Muscle of leg (tissue), 11 donors: ENCODE data around the gene TBC1D1. TPM values are rescaled to one million over a fixed set of nuclear protein-coding genes. Genes with fewer than 3 reads are reported as not detected.

Source experiments
- DNase-seq: peaks from one replicate; pipeline ENCODE4 v3.0.0; 2013
- H3K27ac ChIP-seq: one replicate; pipeline ENCODE4 v1.5.1; 2013; ENCODE audit warnings: mild to moderate bottlenecking, low read length, control low read depth
- H3K27me3 ChIP-seq: one replicate; pipeline ENCODE4 v1.6.1; 2013; ENCODE audit warnings: low read length; ENCODE audit not compliant: control insufficient read depth, insufficient read depth
- H3K36me3 ChIP-seq: one replicate; pipeline ENCODE4 v1.6.1; 2013; ENCODE audit warnings: low read length; ENCODE audit not compliant: control insufficient read depth, insufficient read depth
- H3K4me1 ChIP-seq: one replicate; pipeline ENCODE4 v1.6.1; 2013; ENCODE audit warnings: low read length; ENCODE audit not compliant: control insufficient read depth, insufficient read depth
- H3K4me3 ChIP-seq: one replicate; pipeline ENCODE4 v1.5.1; 2013; ENCODE audit warnings: low read length, control low read depth
- H3K9me3 ChIP-seq: replicated peaks from 2 replicates; pipeline ENCODE4 v1.6.1; 2013; ENCODE audit warnings: low read depth, low read length; ENCODE audit not compliant: control insufficient read depth
- WGBS: methylation state at CpG from one replicate; pipeline ENCODE4 v1.1.5; 2013; ENCODE audit warnings: missing lambda C conversion rate; ENCODE audit not compliant: insufficient coverage; 5-methylcytosine and 5-hydroxymethylcytosine counted together
- polyA plus RNA-seq, 8 donors: library from polyadenylated mRNA; unstranded; fragments of 120-200 nt; gene quantifications; one replicate each; pipeline versions ENCODE4 v1.2.1 to v1.2.3, GENCODE V29; 2013; ENCODE audit warnings: inconsistent platforms in 1 of 8, low replicate concordance in 1 of 8; ENCODE audit not compliant: insufficient read length in 8 of 8, insufficient read depth in 1 of 8
- total RNA-seq: library from RNA; stranded (reverse); fragments of 120-200 nt; gene quantifications from one replicate; pipeline ENCODE4 v1.2.4, GENCODE V29; 2013

Gene TBC1D1
- total and polyA plus RNA-seq, 9 donors: 38.0 to 85.3 (median 55.3) TPM

DNA sequence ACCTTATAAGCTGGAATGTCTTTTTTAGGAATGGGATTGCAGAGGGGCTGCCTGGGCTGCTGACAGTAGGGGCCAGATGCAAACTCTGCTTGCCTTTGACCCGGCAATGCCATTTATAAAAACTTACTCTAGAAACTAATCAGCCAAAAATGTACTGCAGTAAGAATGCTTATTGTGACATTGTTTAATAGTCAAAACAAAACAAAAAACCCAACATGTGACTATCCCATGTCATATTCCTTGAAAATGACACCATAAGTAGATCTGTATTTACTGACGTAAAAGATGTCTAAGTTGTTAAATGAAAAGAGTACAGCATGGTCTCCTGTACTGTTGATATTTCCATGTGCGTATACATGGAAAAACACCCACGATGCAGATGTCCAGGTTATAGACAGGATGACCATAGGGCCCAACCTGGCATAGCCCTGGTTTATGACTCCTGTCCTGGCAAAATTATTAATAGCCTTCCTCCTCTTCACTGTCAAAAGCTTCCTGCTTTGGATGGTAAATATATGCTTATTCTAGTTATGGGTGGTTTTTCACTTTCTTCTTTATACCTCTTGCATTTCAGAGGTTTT, 208.2 kb downstream of the TBC1D1 start:
- no peak for DNase-seq
- H3K4me1 ChIP-seq: peaks cover 4% of the 10 kb centered on the region
- no peaks in the 10 kb centered on the region for H3K9me3 ChIP-seq
- 100% methylated on average over 1 of the region's 4 CpGs for WGBS
- peaks cover 23% of the 10 kb centered on the region for H3K36me3 ChIP-seq
- H3K4me3 ChIP-seq: no peak overlapping the region
- no peaks in the 10 kb centered on the region for H3K27me3 ChIP-seq
- no peak overlapping the region for H3K27ac ChIP-seq

DNA sequence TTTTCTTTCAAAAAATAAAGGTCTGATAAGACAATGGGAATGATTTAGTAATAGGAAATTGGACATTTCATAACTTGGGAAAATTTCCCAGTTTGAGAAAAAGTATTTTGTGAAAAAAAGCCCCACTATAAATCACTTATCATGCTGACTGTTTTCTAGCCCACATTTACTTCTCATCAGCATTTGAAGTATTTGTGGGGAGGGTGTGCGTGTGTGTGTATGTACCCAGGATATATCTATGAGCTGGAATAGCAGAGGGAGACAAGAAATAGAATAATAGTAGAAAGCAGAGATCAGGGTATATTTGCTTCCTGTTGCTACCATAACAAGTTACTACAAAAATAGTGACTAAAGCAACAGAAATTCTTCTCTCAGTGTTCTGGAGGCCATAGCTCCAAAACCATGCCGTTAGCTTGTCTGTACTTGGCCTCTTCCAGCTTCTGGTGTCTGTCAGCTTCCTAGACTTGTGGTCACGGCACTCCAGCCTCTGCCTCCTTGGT, 209.1 kb downstream of the TBC1D1 start:
- H3K27ac ChIP-seq: no peak overlapping the region
- DNase-seq: no peak
- no peak overlapping the region for H3K4me3 ChIP-seq
- no peaks in the 10 kb centered on the region for H3K4me1 ChIP-seq
- H3K27me3 ChIP-seq: no peaks in the 10 kb centered on the region
- no CpG with 5 or more reads among the region's 3 CpGs for WGBS
- peaks cover 26% of the 10 kb centered on the region for H3K36me3 ChIP-seq
- H3K9me3 ChIP-seq: no peaks in the 10 kb centered on the region

DNA sequence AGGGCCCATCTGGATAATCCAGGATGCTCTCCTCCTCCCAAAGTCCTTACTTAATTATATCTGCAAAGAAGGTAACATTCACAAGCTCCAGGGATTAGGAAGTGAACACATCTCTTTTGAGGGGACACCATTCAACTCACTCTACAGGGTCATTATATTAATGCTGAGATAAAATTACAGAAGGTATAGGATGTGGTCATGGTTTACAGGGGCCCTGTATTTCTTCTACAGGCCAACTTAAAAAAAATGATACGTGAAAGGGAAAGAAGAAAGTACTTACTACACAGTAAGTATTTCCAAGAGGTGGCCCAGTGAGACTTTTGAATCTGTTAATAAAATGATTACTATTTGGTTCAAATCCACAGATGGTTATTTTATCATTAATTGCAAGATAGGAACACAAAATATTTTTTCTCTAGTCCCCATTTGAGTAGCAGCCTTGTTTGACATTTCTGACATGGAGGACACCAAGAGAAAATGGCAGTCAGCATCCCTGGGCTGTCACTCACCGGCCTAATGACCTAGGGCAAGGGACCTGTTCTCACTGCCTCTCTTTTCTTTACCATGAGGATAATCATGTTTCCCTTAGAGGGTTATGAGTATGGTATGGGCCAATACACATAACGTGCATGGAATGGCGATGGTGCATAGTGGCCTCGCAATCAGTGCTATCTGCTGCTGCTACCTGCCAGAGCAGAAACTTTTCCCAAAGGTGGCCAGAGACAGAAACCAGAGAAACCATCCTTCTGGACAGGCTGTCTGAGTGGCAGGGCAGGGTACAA, 209.8 kb downstream of the TBC1D1 start:
- 90% methylated on average over 3 of the region's 5 CpGs for WGBS
- no peak overlapping the region for H3K27ac ChIP-seq
- DNase-seq: no peak
- H3K36me3 ChIP-seq: peaks cover 28% of the 10 kb centered on the region
- no peaks in the 10 kb centered on the region for H3K27me3 ChIP-seq
- no peaks in the 10 kb centered on the region for H3K9me3 ChIP-seq
- H3K4me1 ChIP-seq: no peaks in the 10 kb centered on the region
- no peak overlapping the region for H3K4me3 ChIP-seq

DNA sequence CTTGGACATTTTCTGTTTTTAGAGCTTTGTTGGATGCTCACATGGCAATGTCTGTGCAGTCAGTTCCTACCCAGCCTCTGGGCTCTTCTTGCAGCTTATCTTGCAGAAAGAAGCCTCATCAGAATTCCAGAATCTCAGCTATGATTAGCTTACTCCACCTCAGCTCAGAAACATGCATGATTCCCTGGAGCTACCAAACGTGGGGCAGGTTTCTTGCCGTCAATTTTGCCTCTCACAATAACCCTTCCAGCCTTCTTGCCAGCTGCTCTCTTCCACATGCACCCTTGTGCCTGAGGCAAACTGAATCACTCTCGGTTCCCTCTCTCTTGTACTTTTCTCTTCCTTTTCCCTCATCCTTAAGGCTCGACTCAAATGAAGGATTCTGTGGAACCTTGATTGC, 210.7 kb downstream of the TBC1D1 start:
- 60% methylated on average over 3 of the region's 4 CpGs for WGBS
- Histone ChIP-seq H3K4me3 (no peak overlapping the region), H3K27ac (no peak overlapping the region), H3K36me3 (peaks cover 29% of the 10 kb centered on the region), H3K27me3 (no peaks in the 10 kb centered on the region), H3K9me3 (no peaks in the 10 kb centered on the region), H3K4me1 (peaks cover 5% of the 10 kb centered on the region)
- DNase-seq: no peak

DNA sequence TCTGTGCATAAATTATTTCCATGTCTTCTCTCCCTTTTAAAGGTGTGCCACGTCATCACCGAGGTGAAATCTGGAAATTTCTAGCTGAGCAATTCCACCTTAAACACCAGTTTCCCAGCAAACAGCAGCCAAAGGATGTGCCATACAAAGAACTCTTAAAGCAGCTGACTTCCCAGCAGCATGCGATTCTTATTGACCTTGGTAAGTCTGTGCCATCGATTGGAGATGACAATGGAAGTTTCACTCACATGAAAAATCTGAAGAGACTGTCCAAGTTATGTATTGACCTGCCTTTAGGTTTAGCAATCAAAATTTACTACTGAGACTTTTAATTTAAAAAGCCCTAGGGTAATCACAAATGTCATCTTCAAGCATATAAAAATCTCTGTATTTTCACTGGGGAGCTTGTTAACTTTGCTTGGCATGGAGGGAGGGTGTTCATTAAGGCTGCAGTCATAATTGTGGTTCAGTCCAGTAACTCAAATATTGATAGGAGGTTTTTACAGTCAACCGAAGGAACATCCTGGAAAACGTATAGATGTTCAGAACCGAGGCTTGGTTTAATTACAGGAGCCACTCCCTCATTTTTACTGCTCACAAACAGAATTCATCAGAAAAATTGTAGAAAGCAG, 212.2 kb downstream of the TBC1D1 start:
- H3K36me3 ChIP-seq: peaks cover 29% of the 10 kb centered on the region
- no peak for DNase-seq
- no peaks in the 10 kb centered on the region for H3K27me3 ChIP-seq
- WGBS: no CpG with 5 or more reads among the region's 7 CpGs
- H3K4me3 ChIP-seq: no peak overlapping the region
- H3K27ac ChIP-seq: no peak overlapping the region
- no peaks in the 10 kb centered on the region for H3K9me3 ChIP-seq
- peaks cover 12% of the 10 kb centered on the region for H3K4me1 ChIP-seq

DNA sequence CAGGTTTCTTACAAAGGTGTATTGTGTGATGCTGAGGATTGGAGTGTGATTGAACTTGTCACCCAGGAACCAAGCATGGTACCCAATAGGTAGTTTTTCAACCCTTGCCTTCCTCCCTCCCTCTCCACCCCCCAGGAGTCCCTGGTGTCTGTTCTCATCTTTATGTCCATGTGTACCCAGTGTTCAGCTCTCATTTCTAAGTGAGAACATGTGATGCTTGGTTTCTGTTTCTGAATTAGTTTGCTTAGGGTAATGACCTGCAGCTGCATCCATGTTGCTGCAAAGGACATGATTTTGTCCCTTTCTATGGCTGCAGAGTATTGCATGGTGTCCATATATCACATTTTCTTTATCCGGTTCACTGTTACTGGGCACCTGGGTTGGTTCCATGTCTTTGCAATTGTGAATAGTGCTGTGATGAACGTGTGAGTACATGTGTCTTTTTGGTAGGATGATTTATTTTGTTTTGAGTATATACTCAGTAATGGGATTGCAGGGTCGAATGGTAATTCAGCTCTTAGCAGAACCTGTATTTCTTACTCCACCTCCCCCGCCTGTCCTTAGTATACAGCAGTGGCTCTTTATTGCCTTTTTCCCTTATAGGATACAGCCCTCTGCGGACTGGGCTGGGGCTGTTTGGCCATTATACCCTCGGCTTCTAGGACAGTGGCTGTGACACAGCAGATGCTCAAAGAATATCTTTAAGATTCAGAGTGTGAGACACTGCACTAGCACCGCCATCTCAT, 214.8 kb downstream of the TBC1D1 start:
- Histone ChIP-seq H3K4me3 (no peak overlapping the region), H3K36me3 (peaks cover 24% of the 10 kb centered on the region), H3K9me3 (no peaks in the 10 kb centered on the region), H3K27me3 (no peaks in the 10 kb centered on the region), H3K27ac (no peak overlapping the region), H3K4me1 (peaks cover 25% of the 10 kb centered on the region)
- 79% methylated on average over 4 of the region's 7 CpGs for WGBS
- no peak for DNase-seq

DNA sequence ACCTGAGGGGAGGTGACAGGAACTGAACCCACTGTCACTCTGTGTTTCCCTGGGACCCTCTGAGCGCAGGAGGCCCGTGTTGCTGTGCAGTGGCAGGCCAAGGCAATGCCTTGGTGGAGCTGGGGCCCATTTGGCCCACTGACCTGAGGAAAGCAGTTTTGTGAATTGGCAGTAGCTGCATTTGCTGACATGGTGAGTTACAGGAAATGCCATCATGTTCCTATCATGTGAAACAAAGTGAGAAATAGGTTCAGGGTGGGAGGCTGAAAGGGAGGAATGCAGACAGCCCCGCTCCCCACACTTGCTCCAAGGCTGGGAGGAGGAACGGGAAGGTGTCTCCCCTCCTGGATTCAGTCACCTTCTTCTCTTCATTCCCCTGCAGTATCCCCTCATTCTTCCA, 215.4 kb downstream of the TBC1D1 start:
- 60% methylated on average over 1 of the region's 4 CpGs for WGBS
- DNase-seq: no peak

DNA sequence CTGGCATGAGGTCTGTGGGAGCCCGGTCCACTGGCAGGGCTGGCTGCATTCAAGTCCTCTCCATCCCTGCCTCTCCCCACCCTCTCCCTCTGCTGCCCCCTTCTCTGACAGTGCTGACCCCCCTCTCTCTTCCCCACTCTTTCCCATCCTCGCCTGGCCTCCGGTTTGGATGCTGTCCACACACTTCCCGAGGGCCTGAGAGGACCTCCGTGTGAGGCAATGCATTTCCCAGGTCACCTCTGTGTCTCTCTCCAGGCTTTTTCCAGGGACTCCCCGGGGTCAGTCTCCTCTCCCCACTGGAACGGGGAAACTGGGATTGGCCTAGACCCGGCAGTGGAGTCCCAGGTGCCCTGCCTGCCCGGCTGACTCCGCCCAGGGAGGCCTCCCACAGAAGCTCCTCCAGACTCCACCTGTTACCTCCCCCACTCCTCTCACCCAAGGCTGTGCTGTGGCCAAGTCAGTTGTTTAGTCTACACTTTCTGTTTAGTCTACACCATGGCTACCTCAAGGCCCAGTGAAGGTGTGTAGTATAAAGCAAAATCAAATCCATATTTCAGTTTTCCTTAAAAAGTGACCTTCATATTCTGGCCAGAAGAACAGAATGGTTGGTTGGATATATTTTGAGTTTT, 216.1 kb downstream of the TBC1D1 start:
- no peaks in the 10 kb centered on the region for H3K9me3 ChIP-seq
- H3K27me3 ChIP-seq: no peaks in the 10 kb centered on the region
- H3K4me1 ChIP-seq: peaks cover 36% of the 10 kb centered on the region
- H3K36me3 ChIP-seq: peaks cover 16% of the 10 kb centered on the region
- no peak overlapping the region for H3K4me3 ChIP-seq
- DNase-seq: no peak
- H3K27ac ChIP-seq: no peak overlapping the region
- 44% methylated on average over 8 of the region's 10 CpGs for WGBS

More for the DNA sequence above, 215.4 kb downstream of the TBC1D1 start:
- Histone ChIP-seq H3K27ac (no peak overlapping the region), H3K36me3 (peaks cover 21% of the 10 kb centered on the region), H3K4me1 (peaks cover 30% of the 10 kb centered on the region), H3K4me3 (no peak overlapping the region), H3K27me3 (no peaks in the 10 kb centered on the region), H3K9me3 (no peaks in the 10 kb centered on the region)

DNA sequence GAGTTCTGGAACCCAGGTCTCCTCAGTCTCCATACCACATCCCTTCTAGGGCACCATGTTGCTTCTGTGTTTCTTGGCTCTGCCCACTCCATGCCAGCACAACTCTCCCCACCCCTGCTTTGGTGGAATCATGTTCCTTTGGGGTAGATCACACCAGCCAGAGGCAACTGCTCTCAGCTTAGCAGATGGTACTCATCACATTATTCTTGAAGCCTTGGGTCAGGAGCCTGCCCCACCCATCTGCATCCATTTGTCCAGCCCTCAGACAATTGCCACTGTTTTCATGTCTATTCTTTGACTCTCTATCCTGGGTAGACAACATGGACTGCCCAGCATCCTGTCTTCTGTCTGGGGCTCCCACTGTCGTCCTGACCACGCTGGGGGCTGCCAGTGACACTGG, 216.9 kb downstream of the TBC1D1 start:
- H3K27me3 ChIP-seq: no peaks in the 10 kb centered on the region
- no peak for DNase-seq
- WGBS: 79% methylated on average over 2 of the region's 2 CpGs
- H3K36me3 ChIP-seq: peaks cover 16% of the 10 kb centered on the region
- H3K4me1 ChIP-seq: peaks cover 43% of the 10 kb centered on the region
- H3K27ac ChIP-seq: no peak overlapping the region
- no peaks in the 10 kb centered on the region for H3K9me3 ChIP-seq
- H3K4me3 ChIP-seq: no peak overlapping the region
